A549 (cell line): ENCODE data around the gene DUS2. TPM values are rescaled to one million over a fixed set of nuclear protein-coding genes. Genes with fewer than 3 reads are reported as not detected.

Experiments
- ATAC-seq, 2 experiments: fragments of 200-7000 bp in 1 of 2; fragments of >200 bp in 1 of 2; cut with Nextera tagmentation in 1 of 2; cut with Tn5 transposase in 1 of 2; 3 replicates each; pipeline versions ENCODE4 v1.8.0 to v1.9.1; 2018 to 2020; ENCODE audit warnings: mild to moderate bottlenecking in 1 of 2, moderate library complexity in 1 of 2
- CTCF ChIA-PET: fragments of 300-600 bp; sonication (Branson Sonifier 250); formaldehyde crosslinking; extraction: SDS; loops from one replicate; lab custom pipeline; 2021; ENCODE audit warnings: antibody characterized with exemption, inconsistent platforms; lab: Yijun Ruan, JAX
- POLR2A ChIA-PET: fragments of 350-600 bp; formaldehyde crosslinking; extraction: SDS; loops from one replicate; lab custom pipeline; 2021; ENCODE audit warnings: antibody characterized with exemption, inconsistent platforms; lab: Yijun Ruan, JAX
- DNase-seq, 2 experiments: peaks; one replicate each; pipeline versions ENCODE4 v3.0.0 to v3.0.0-alpha.2; 2011 to 2016; ENCODE audit warnings: low read depth in 1 of 2, low spot score in 1 of 2
- FAIRE-seq: peaks from 2 replicates; lab custom pipeline; 2011; peaks lifted over from hg19 to GRCh38; lab: Jason Lieb, UNC
- H3K27ac ChIP-seq, 2 experiments: fragments of >200 bp; sonication (Bioruptor Twin); formaldehyde crosslinking; 3 replicates each; pipeline ENCODE4 v1.5.1; 2016 to 2017
- H3K4me1 ChIP-seq: fragments of >200 bp; sonication (Bioruptor Twin); formaldehyde crosslinking; 3 replicates; pipeline ENCODE4 v1.6.1; 2016
- H3K4me2 ChIP-seq: fragments of >200 bp; sonication (Bioruptor Twin); formaldehyde crosslinking; 3 replicates; pipeline ENCODE4 v1.6.1; 2016
- H3K4me3 ChIP-seq: fragments of >200 bp; sonication (Bioruptor Twin); formaldehyde crosslinking; 3 replicates; pipeline ENCODE4 v1.5.1; 2016
- H3K9me3 ChIP-seq: fragments of >200 bp; sonication (Bioruptor Twin); formaldehyde crosslinking; 3 replicates; pipeline ENCODE4 v1.6.1; 2016
- ATOH8 ChIP-seq: fragments of 250-450 bp; sonication (Bioruptor Pico); IDR thresholded peaks from 2 replicates; pipeline ENCODE4 v1.5.0; 2020; ENCODE audit warnings: low read depth, mild to moderate bottlenecking, moderate library complexity
- CHD4 ChIP-seq: fragments of 200-600 bp; sonication (generic); IDR thresholded peaks from 2 replicates; pipeline ENCODE4 v1.6.1; 2016; ENCODE audit warnings: antibody characterized with exemption, mild to moderate bottlenecking, borderline replicate concordance
- CTCF ChIP-seq: fragments of >200 bp; sonication (Bioruptor Twin); formaldehyde crosslinking; IDR thresholded peaks from 3 replicates; pipeline ENCODE4 v1.5.1; 2016
- E2F6 ChIP-seq: IDR thresholded peaks from 2 replicates; pipeline ENCODE4 v1.6.1; 2012; ENCODE audit warnings: low read depth, borderline replicate concordance
- HMGXB4 ChIP-seq: fragments of 250-450 bp; sonication (Bioruptor Pico); IDR thresholded peaks from 2 replicates; pipeline ENCODE4 v1.5.0; 2021; ENCODE audit warnings: mild to moderate bottlenecking, moderate library complexity, borderline replicate concordance
- HOXA7 ChIP-seq: fragments of 250-450 bp; sonication (Bioruptor Pico); IDR thresholded peaks from 2 replicates; pipeline ENCODE4 v1.5.0; 2020; ENCODE audit warnings: mild to moderate bottlenecking, moderate library complexity
- HOXB13 ChIP-seq: fragments of 250-450 bp; sonication (Bioruptor Pico); IDR thresholded peaks from 2 replicates; pipeline ENCODE4 v1.5.0; 2020; ENCODE audit warnings: low read depth, mild to moderate bottlenecking, moderate library complexity
- HOXB5 ChIP-seq: fragments of 250-450 bp; sonication (Bioruptor Pico); IDR thresholded peaks from 2 replicates; pipeline ENCODE4 v1.5.0; 2020; ENCODE audit warnings: mild to moderate bottlenecking, moderate library complexity
- KDM5A ChIP-seq: fragments of 200-600 bp; sonication (generic); IDR thresholded peaks from 2 replicates; pipeline ENCODE4 v1.6.1; 2016; ENCODE audit warnings: antibody characterized with exemption, mild to moderate bottlenecking
- MAFK ChIP-seq: fragments of 450-650 bp; IDR thresholded peaks from 2 replicates; pipeline ENCODE4 v1.6.1; 2014; ENCODE audit not compliant: partially characterized antibody
- MAZ ChIP-seq: fragments of 150-350 bp; IDR thresholded peaks from 2 replicates; pipeline ENCODE4 v1.6.1; 2014; ENCODE audit warnings: antibody characterized with exemption, low read depth, low read length, borderline replicate concordance
- NR3C1 ChIP-seq: fragments of >200 bp; sonication (Bioruptor Twin); formaldehyde crosslinking; IDR thresholded peaks from 3 replicates; pipeline ENCODE4 v1.6.1; 2017
- PHF8 ChIP-seq: fragments of 200-600 bp; sonication (generic); IDR thresholded peaks from 2 replicates; pipeline ENCODE4 v1.6.1; 2016; ENCODE audit warnings: low read depth, mild to moderate bottlenecking, antibody characterized with exemption, moderate library complexity, borderline replicate concordance
- RCOR1 ChIP-seq: fragments of 150-350 bp; IDR thresholded peaks from 2 replicates; pipeline ENCODE4 v1.6.1; 2014; ENCODE audit warnings: antibody characterized with exemption, low read length, low read depth
- RNF2 ChIP-seq: fragments of 200-600 bp; sonication (generic); IDR thresholded peaks from 2 replicates; pipeline ENCODE4 v1.6.1; 2016; ENCODE audit warnings: low read depth, mild to moderate bottlenecking, antibody characterized with exemption, moderate library complexity, borderline replicate concordance
- SMC3 ChIP-seq: fragments of >200 bp; sonication (Bioruptor Twin); formaldehyde crosslinking; IDR thresholded peaks from 3 replicates; pipeline ENCODE4 v1.6.1; 2018; ENCODE audit warnings: inconsistent platforms
- TFCP2L1 ChIP-seq: fragments of 250-450 bp; sonication (Bioruptor Pico); IDR thresholded peaks from 2 replicates; pipeline ENCODE4 v1.5.0; 2021; ENCODE audit warnings: mild to moderate bottlenecking
- ZFP36 ChIP-seq: fragments of 450-650 bp; IDR thresholded peaks from 2 replicates; pipeline ENCODE4 v1.6.1; 2014; ENCODE audit warnings: borderline replicate concordance; ENCODE audit not compliant: partially characterized antibody
- ZNF302 ChIP-seq: fragments of 250-450 bp; sonication (Bioruptor Pico); IDR thresholded peaks from 2 replicates; pipeline ENCODE4 v1.9.0; 2021; ENCODE audit warnings: inconsistent platforms, mild to moderate bottlenecking, moderate library complexity
- WGBS: methylation state at CpG from one replicate; pipeline ENCODE4 v1.1.6; 2017; ENCODE audit errors: missing lambda C conversion rate; 5-methylcytosine and 5-hydroxymethylcytosine counted together
- polyA plus RNA-seq, 4 experiments: library from polyadenylated mRNA; depleted of rRNA in 3 of 4; stranded (reverse); fragments of >200 nt; fragmentation: RNase III in 1 of 4; extraction: RNeasy Plus Mini Kit Qiagen cat#74134 plus additional on column Dnase treatment in 1 of 4; gene quantifications; 2 replicates in 3 of 4; 3 replicates in 1 of 4; pipeline ENCODE4 v1.2.3, GENCODE V29; 2011 to 2017

Gene DUS2
- polyA plus RNA-seq, 2 of the 4 experiments (the other 2 are of a cell fraction) = 20.8 to 21.5 TPM

- CTCF ChIA-PET = interaction anchor here (1.0 to 2.1 kb wide), 5 partner anchors 8 to 192 kb away, joined by 3 to 9 read pairs (median 3); partner anchors contain the start of gene SLC7A6
- Histone ChIP-seq H3K4me2 (no peak overlapping the region), H3K27ac (0 out of 6 replicates have a peak overlapping the region, but pooled peaks of 1 of the 2 experiments have one; percentile 6), H3K4me3 (no peak overlapping the region), H3K4me1 (peaks cover 11% of the 10 kb centered on the region), H3K9me3 (no peaks in the 10 kb centered on the region)
- POLR2A ChIA-PET = interaction anchor here (3.7 kb wide), 1 partner anchor 13 kb away, joined by 20 read pairs; the partner anchor contains the start of gene NFATC3
- peak in 1 of 2 experiments; percentile 60 for DNase-seq
- FAIRE-seq = no peak
- peak; percentile 67 to 82 for ATAC-seq
- 59% methylated on average over 4 of the region's 9 CpGs for WGBS
- TF ChIP-seq MAFK (peak; percentile 49), PHF8 (no peak)
Measured at GRCh38 chr16:68072038-68072695, 49.1 kb downstream of the DUS2 start.

- no peak for DNase-seq
- Histone ChIP-seq H3K4me3 (no peak overlapping the region), H3K27ac (no peak overlapping the region)
- no peak for ATAC-seq
- POLR2A ChIA-PET = interaction anchor here (3.7 kb wide), 1 partner anchor 11 kb away, joined by 20 read pairs; the partner anchor contains the start of gene NFATC3
- TF ChIP-seq RNF2 = no peak
- TF ChIP-seq ATOH8 (CRISPR knock-in tag) = no peak
- no peak for TF ChIP-seq HOXB5 (CRISPR knock-in tag)
- TF ChIP-seq TFCP2L1 (CRISPR knock-in tag) = no peak
- no peak for TF ChIP-seq CTCF
- no peak for TF ChIP-seq HOXA7 (CRISPR knock-in tag)
- TF ChIP-seq SMC3 = no peak
- TF ChIP-seq, all 56 proteins: peak for 0
- Histone ChIP-seq H3K4me2 (no peak overlapping the region), H3K4me1 (peaks cover 11% of the 10 kb centered on the region), H3K9me3 (no peaks in the 10 kb centered on the region)
- CTCF ChIA-PET = interaction anchor here (0.6 to 5.1 kb wide), 7 partner anchors 9 to 553 kb away, joined by 3 to 27 read pairs (median 3); no protein-coding TSS in a partner anchor
- no peak for FAIRE-seq
- WGBS = 89% methylated on average over 9 of the region's 9 CpGs
Measured at GRCh38 chr16:68073902-68074760, 51.0 kb downstream of the DUS2 start.

GRCh38 chr16:68074850-68075555 lies 51.9 kb downstream of the DUS2 start:
- WGBS = 96% methylated on average over 5 of the region's 6 CpGs
- H3K4me1 ChIP-seq = peaks cover 16% of the 10 kb centered on the region
- no peak overlapping the region for H3K4me2 ChIP-seq
- DNase-seq (no peak), ATAC-seq (no peak), FAIRE-seq (no peak)
- H3K4me3 ChIP-seq = no peak overlapping the region
- H3K9me3 ChIP-seq = no peaks in the 10 kb centered on the region
- POLR2A ChIA-PET = no interaction called here
- H3K27ac ChIP-seq = no peak overlapping the region
- CTCF ChIA-PET = interaction anchor here (0.6 to 5.1 kb wide), 8 partner anchors 9 to 554 kb away, joined by 3 to 27 read pairs (median 3); no protein-coding TSS in a partner anchor
- TF ChIP-seq TFCP2L1 (CRISPR knock-in tag) = no peak
- no peak for TF ChIP-seq E2F6
- no peak for TF ChIP-seq ZFP36
- TF ChIP-seq HMGXB4 = no peak
- TF ChIP-seq CTCF = no peak
- TF ChIP-seq NR3C1 = no peak
- TF ChIP-seq CHD4 = no peak
- no peak for TF ChIP-seq MAFK
- TF ChIP-seq ZNF302 (CRISPR knock-in tag) = no peak
- no peak for TF ChIP-seq RCOR1
- no peak for TF ChIP-seq MAZ
- TF ChIP-seq PHF8 = no peak
- TF ChIP-seq HOXB13 (CRISPR knock-in tag) = no peak
- no peak for TF ChIP-seq HOXB5 (CRISPR knock-in tag)
- TF ChIP-seq KDM5A = no peak
